ENCODE results near the gene PITX3.

Gene PITX3

GRCh38 chr10:102275343-102275742 lies 34.0 kb upstream of the PITX3 start:
- Histone ChIP-seq H3K4me1 (ENCODE audit: insufficient read depth, low read length, severe bottlenecking) (peaks cover 4% of the 10 kb centered on the region), H2AFZ (ENCODE audit: low read length) (no peak overlapping the region), H3K36me3 (ENCODE audit: insufficient read depth, low read length) (no peaks in the 10 kb centered on the region), H4K20me1 (ENCODE audit: insufficient read depth, low read length) (no peaks in the 10 kb centered on the region), H3K9me2 (ENCODE audit: low read depth, low read length) (no peaks in the 10 kb centered on the region), H3K9me3 (ENCODE audit: low read length) (no peaks in the 10 kb centered on the region), H3K79me2 (ENCODE audit: insufficient read depth, low read length) (no peaks in the 10 kb centered on the region; the same call in 1 of the 2 replicates), H3K27me3 (ENCODE audit: insufficient read depth, low read length) (no peaks in the 10 kb centered on the region), H3K4me3 (ENCODE audit: low read depth, low read length, poor library complexity, severe bottlenecking) (no peak overlapping the region), H3K4me2 (ENCODE audit: low read length) (no peak overlapping the region), H3K27ac (ENCODE audit: low read depth, low read length, poor library complexity, severe bottlenecking) (no peak overlapping the region), H3F3A (ENCODE audit: insufficient read depth, low read length) (no peaks in the 10 kb centered on the region), H3K9ac (ENCODE audit: low read length) (no peak overlapping the region)
- TF ChIP-seq EZH2 (IDR thresholded peaks at IDR 0.05; ENCODE audit: borderline replicate concordance, low read length): no peak
- TF ChIP-seq CTCF (IDR thresholded peaks at IDR 0.05; ENCODE audit: low read length): no peak

GRCh38 chr10:102274062-102274461 lies 32.8 kb upstream of the PITX3 start:
- no peak overlapping the region for H3K4me2 ChIP-seq (ENCODE audit: low read length)
- H3F3A ChIP-seq (ENCODE audit: insufficient read depth, low read length): no peaks in the 10 kb centered on the region
- no peaks in the 10 kb centered on the region for H4K20me1 ChIP-seq (ENCODE audit: insufficient read depth, low read length)
- H3K27me3 ChIP-seq (ENCODE audit: insufficient read depth, low read length): no peaks in the 10 kb centered on the region
- no peaks in the 10 kb centered on the region for H3K36me3 ChIP-seq (ENCODE audit: insufficient read depth, low read length)
- no peak overlapping the region for H2AFZ ChIP-seq (ENCODE audit: low read length)
- no peaks in the 10 kb centered on the region for H3K4me1 ChIP-seq (ENCODE audit: insufficient read depth, low read length, severe bottlenecking)
- no peak overlapping the region for H3K27ac ChIP-seq (ENCODE audit: low read depth, low read length, poor library complexity, severe bottlenecking)
- H3K9ac ChIP-seq (ENCODE audit: low read length): no peak overlapping the region
- no peak overlapping the region for H3K4me3 ChIP-seq (ENCODE audit: low read depth, low read length, poor library complexity, severe bottlenecking)
- TF ChIP-seq CTCF (IDR thresholded peaks at IDR 0.05; ENCODE audit: low read length) (no peak), EZH2 (IDR thresholded peaks at IDR 0.05; ENCODE audit: borderline replicate concordance, low read length) (no peak)
- no peaks in the 10 kb centered on the region for H3K9me2 ChIP-seq (ENCODE audit: low read depth, low read length)
- H3K9me3 ChIP-seq (ENCODE audit: low read length): no peaks in the 10 kb centered on the region
- H3K79me2 ChIP-seq (ENCODE audit: insufficient read depth, low read length): no peaks in the 10 kb centered on the region; the same call in 1 of the 2 replicates

- H3K4me3 ChIP-seq (ENCODE audit: low read depth, low read length, poor library complexity, severe bottlenecking): no peak overlapping the region
- H3K9me2 ChIP-seq (ENCODE audit: low read depth, low read length): no peaks in the 10 kb centered on the region
- no peaks in the 10 kb centered on the region for H3K27me3 ChIP-seq (ENCODE audit: insufficient read depth, low read length)
- no peaks in the 10 kb centered on the region for H3K9me3 ChIP-seq (ENCODE audit: low read length)
- no peak overlapping the region for H3K27ac ChIP-seq (ENCODE audit: low read depth, low read length, poor library complexity, severe bottlenecking)
- no peaks in the 10 kb centered on the region for H3K4me1 ChIP-seq (ENCODE audit: insufficient read depth, low read length, severe bottlenecking)
- H2AFZ ChIP-seq (ENCODE audit: low read length): no peak overlapping the region
- H3K79me2 ChIP-seq (ENCODE audit: insufficient read depth, low read length): no peaks in the 10 kb centered on the region; the same call in 1 of the 2 replicates
- TF ChIP-seq EZH2 (IDR thresholded peaks at IDR 0.05; ENCODE audit: borderline replicate concordance, low read length) (no peak), CTCF (IDR thresholded peaks at IDR 0.05; ENCODE audit: low read length) (no peak)
- no peaks in the 10 kb centered on the region for H3K36me3 ChIP-seq (ENCODE audit: insufficient read depth, low read length)
- H3F3A ChIP-seq (ENCODE audit: insufficient read depth, low read length): no peaks in the 10 kb centered on the region
- H3K9ac ChIP-seq (ENCODE audit: low read length): no peak overlapping the region
- H4K20me1 ChIP-seq (ENCODE audit: insufficient read depth, low read length): no peaks in the 10 kb centered on the region
- H3K4me2 ChIP-seq (ENCODE audit: low read length): no peak overlapping the region
Measured at GRCh38 chr10:102269017-102269416, 27.7 kb upstream of the PITX3 start.
